Measurements from ENCODE around the gene CDC42SE2. TPM values are rescaled to one million over a fixed set of nuclear protein-coding genes. Genes with fewer than 3 reads are reported as not detected.
A peak's percentile ranks its signal among the peaks of the same experiment; 100 is the strongest.

The CDC42SE2 gene, protein sequence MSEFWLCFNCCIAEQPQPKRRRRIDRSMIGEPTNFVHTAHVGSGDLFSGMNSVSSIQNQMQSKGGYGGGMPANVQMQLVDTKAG
- 40.5 and 61.6 TPM in 2 replicates for total RNA-seq (2014; rRNA removed; shearing (Covaris generic); ENCODE audit: low replicate concordance)

DNA sequence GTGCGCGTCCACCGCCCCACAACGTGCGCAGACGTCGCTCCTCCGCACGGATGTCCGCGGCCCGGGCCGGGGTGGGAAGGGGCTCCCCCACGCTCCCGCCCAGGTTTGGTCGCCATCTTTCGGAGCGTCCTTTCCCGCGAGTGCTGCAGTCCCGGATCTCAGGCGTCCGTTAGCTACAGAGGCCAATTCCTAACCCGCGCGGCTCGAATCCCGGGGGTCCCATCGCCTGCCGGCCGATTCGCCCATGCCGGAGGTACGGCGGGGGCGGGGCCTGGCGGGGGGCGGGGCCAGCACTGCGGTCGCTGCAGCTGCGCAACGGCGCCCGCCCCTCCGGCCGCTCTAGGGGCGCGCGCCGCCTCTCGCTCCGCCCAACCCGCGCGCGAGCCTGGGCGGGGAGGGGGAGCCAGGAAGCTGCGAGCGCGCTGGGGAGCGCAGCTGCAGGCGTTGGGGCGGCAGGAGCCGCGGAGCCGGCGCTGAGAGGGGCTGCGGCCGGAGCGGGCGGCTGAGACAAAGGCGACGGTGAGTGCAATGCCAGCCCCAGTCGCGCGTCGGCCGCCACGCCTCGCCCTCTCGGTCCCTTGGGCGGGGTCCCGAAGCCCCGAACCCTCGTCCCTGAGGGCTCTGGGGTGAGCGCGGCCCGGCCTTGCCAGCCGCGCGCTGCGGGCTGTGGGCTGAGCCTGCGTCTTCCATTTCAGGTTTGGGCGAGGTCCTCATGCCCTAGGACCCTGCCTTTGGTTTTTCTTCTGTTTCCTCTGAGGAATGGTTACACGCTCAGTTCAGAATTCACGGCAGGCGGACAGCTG lies at the start of gene CDC42SE2:
CDC42SE2 (plus strand) TSS at position 406 of the 803 bp plus-strand sequence. CDS start 95,441 bp downstream, outside the sequence.
- in situ Hi-C loops (cut with HindIII; ENCODE audit: low pct_unique_long_range_greater_than_20kb, low sequenced_read_pairs): no loop called here
- DNase-seq (ENCODE audit: low read depth): peak; percentile 85

DNA sequence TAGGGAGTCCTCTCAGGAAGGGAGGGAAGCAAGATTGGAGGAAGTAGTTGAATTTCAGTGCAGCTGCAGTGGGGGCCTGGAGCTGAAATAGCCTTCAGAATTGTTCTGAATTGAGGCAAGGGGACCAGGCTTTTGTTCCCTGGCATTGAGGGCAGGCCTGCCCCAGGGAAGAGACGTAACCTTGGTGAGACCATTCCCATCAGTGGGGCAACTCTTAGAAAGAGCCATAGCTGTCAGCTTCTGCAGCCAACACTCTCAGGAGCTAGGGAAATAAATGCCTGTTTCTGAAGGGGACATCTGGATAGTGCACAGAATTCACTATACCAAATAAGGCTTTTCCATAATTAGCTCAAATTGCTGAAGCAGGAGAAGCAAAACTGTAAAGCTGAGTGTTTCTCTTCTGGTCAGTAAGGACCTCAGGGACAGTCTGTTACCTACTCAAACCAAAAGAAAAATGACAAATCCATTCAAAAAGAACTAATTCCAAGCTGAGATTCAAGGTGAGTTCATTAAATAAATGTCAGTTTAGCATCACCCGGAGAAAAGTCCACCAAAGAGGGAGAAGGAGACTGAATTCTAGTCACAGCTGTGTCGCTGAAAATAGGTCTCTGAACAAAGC lies 49.1 kb upstream of the CDC42SE2 start:
- in situ Hi-C loops (cut with HindIII; ENCODE audit: low pct_unique_long_range_greater_than_20kb, low sequenced_read_pairs): no loop called here
- DNase-seq (ENCODE audit: low read depth): no peak

DNA sequence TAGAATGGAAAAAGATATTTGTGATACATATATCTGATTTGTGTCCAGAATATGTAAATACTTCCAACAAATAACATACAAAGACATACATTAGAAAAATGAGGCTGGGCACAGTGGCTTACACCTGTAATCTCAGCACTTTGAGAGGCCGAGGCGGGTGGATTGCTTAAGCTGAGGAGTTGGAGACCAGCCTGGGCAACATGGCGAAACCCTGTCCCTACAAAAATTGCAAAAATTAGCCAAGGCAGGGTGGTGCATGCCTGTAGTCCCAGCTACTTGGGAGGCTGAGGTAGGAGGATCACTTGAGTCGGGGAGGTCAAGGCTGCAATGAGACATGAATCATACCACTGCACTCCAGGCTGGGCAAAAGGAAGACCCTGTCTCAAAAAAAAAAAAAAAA lies 46.1 kb upstream of the CDC42SE2 start:
- in situ Hi-C loops (cut with HindIII; ENCODE audit: low pct_unique_long_range_greater_than_20kb, low sequenced_read_pairs): no loop called here
- DNase-seq (ENCODE audit: low read depth): no peak

DNA sequence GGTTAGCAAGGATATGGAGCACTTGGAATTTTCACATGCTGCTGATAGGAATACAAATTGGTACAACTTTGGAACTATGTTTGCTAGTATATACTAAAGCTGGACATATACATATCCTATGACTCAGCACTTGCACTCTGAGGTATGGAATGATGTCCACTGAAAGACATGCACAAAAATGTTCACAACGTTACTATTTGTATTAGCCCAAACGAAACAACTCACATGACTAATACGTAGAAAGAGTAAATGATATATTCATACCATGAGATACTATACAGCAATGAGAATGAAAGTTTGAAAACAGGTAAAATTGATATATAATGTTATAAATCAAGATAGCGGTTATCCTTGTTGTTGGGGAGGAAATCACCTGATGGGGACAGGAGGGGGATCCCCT lies 45.5 kb upstream of the CDC42SE2 start:
- in situ Hi-C loops (cut with HindIII; ENCODE audit: low pct_unique_long_range_greater_than_20kb, low sequenced_read_pairs): no loop called here
- no peak for DNase-seq (ENCODE audit: low read depth)

DNA sequence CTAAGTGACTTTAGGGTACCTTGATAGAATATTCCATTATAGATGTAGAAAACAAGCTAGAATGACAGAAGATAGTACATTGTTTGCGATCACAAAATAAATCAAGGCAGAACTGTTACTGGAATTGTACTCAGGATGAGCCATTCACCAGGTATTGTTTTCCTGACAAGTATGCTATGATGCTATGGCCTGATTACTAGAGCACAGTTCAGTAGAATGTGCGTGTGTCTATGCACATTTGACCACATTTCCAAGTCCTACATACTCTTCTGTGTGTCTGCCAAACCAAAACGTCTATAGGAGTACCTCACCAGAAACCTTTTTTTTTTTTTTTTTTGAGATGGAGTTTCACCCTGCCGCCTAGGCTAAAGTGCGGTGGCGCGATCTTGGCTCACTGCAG lies 43.3 kb upstream of the CDC42SE2 start:
- DNase-seq (ENCODE audit: low read depth): no peak
- in situ Hi-C loops (cut with HindIII; ENCODE audit: low pct_unique_long_range_greater_than_20kb, low sequenced_read_pairs): no loop called here

DNA sequence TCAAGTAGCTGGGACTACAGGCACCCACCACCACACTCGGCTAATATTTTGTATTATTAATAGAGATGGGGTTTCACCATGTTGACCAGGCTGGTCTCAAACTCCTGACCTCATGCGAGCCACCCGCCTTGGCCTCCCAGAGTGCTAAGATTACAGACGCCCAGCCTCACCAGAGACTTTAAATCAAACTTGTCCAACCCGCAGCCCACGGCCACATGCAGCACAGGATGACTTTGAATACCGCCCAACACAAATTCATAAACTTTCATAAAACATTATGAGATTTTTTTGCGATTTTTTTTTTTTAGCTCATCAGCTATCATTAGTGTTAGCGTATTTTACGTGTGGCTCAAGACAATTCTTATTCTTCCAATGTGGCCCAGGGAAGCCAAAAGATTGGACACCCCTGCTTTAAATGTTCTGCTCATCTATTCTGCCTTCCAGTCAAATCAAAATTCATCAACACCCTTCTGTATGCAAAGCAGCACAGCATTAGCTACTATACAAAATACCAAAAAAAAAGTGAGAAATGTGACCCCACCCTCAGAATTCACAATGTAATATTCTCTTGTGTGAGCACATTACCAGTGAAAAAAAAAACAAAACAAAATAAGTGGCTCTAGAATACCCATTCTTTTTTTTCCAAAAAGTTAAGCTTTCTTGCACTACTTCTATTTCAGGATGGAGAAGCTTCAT lies 42.7 kb upstream of the CDC42SE2 start:
- in situ Hi-C loops (cut with HindIII; ENCODE audit: low pct_unique_long_range_greater_than_20kb, low sequenced_read_pairs): no loop called here
- DNase-seq (ENCODE audit: low read depth): no peak

DNA sequence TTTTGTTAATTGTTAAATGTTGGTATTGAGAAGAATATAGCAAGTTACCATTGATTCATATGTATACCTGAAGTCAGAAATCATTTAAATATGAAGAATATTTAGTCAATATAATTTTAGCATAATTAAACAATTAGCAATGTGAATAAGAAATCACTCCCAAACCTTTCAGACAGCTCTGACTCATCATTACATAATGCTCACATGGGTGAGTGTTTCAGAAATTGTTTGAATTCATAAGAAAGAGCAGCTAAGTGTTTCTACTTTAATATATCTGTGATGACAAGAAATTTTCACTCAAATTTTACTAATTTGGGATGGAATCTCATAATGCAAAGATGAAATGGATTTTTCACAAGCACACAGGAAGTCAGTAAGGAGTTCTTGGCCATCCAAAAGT lies 42.0 kb upstream of the CDC42SE2 start:
- in situ Hi-C loops (cut with HindIII; ENCODE audit: low pct_unique_long_range_greater_than_20kb, low sequenced_read_pairs): no loop called here
- DNase-seq (ENCODE audit: low read depth): no peak

DNA sequence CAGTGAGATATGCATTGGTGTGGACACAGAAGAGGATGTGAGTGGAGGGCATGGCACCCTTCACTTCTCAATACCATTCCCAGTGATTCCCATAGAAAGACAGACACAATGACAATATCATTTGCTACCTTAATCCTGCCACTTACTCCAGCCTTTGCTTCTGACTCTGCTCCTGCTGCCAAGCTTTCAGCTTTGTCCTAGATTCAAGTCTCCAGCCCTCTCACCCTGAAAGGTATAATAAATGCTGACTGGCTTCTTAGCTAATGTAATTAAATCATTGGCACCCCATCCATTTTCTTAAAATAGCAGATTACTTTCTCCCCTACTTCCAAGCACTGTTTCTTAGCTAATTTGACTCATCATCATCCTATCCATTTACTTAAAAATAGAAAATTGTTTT lies 41.1 kb upstream of the CDC42SE2 start:
- no peak for DNase-seq (ENCODE audit: low read depth)
- in situ Hi-C loops (cut with HindIII; ENCODE audit: low pct_unique_long_range_greater_than_20kb, low sequenced_read_pairs): no loop called here

DNA sequence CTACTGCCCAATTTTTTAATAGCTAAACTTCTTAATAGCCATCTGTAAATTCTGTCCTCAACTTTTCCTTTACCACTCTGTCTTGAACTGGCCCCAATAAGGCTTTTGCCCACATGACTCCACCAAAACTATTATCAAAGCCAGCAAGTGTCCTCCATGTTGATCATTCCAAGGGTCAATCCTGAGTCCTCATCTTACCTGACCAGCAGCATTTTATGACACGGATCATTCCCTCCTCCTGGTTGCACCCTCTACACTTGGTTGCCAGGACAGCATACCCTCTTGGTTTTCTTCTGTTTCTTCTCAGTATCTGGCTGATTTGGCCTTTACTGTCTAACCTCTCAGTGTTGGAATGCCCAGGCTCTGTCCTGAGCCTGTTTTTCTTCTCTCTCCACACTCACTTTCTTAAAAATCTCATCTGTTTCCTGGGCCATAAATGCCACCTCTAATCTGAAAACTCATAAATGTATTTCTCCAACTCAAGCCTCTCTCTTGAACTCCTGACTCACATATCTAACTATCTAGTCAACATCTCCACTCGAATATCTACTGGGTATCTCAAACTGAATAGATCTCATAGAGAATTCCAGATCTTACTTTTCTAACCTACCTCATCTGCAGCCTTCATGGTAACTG lies 40.0 kb upstream of the CDC42SE2 start:
- DNase-seq (ENCODE audit: low read depth): no peak
- in situ Hi-C loops (cut with HindIII; ENCODE audit: low pct_unique_long_range_greater_than_20kb, low sequenced_read_pairs): no loop called here

DNA sequence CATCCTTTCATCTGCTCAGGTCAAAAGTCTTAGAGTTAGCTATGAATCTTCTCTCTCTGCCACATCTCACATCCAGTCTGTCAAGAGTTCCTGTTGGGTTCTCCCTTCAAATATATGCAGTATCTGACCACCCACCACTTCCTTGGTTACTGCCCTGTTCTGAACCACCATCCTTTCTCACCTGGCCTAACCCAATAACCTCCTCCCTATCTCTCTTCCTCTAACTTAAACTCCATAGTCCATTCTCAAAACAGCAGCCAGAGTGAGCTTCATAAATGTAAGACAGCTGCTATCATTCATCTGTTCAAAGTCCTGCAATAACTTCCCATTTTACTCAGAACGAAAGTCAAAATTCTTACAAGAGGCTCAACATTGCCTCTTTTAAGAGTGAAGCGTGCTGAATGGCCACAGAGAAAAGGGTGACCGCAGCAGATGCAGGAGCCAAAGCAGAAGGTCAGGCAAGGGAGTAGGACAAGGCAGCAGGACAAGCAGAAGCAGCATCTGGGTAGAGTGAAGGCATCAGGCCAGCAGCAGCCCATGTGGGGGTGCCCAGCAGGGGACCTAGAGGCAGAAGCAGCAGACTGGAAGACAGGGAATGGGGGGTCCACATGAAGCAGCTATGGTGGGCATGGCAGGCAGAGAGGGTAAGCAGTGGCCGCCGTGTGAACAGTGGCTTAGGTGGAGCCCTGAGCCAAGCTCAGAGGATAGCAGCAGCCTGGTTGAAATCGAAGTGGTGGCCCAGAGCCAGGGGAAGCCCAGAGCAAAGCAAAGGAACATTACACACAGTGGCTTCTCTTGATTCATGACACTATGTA lies 39.3 kb upstream of the CDC42SE2 start:
- in situ Hi-C loops (cut with HindIII; ENCODE audit: low pct_unique_long_range_greater_than_20kb, low sequenced_read_pairs): no loop called here
- no peak for DNase-seq (ENCODE audit: low read depth)

DNA sequence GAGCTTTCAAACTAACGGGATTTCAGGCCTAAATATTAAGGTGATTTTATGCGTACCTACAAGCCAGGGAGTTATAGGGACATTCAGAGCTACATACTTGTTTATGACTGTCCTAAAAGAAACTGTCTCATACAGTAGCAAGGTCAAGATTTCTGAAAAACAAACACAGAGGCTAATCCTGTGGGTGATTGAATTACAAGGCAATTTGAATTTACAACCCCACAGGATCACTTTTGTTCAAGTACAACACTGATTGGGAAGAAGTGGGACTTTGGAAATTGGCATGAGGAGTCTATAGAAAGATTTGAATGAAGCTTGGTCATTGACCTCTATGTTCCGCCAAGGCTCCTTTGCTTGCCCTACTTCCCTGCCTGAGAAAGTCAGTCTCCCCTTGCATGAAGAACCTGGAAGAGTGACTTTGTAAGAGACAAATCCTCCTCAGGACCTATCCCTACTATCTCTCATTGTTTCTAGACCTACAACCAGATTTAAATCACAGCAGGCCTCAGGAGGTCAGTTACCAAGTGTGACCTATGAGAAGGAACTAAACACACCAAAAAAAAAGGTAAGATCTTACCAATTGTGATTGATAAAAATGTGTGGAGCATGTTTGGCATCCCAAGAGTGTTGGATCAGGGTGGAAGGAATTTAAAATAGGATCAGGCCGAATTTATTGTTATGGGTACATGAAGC lies 38.4 kb upstream of the CDC42SE2 start:
- in situ Hi-C loops (cut with HindIII; ENCODE audit: low pct_unique_long_range_greater_than_20kb, low sequenced_read_pairs): no loop called here

DNA sequence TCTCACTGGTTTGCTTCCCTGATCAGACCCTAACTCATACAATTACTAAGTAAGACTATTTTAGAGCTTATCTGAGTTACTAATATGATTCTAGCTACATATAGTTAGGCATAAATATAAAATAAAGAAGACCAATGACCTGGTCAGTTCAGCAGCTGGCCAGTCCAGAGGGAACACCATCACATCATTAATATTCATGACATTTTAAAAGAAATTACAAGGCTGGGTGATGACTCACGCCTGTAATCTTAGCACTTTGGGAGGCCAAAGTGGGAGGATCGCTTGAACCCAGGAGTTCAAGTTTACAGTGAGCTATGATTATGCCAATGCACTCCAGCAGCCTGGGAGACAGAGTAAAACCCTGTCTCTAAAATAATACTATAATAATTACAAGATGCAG lies 37.0 kb upstream of the CDC42SE2 start:
- in situ Hi-C loops (cut with HindIII; ENCODE audit: low pct_unique_long_range_greater_than_20kb, low sequenced_read_pairs): no loop called here
- no peak for DNase-seq (ENCODE audit: low read depth)

More for the DNA sequence above, 38.4 kb upstream of the CDC42SE2 start:
- no peak for DNase-seq (ENCODE audit: low read depth)

DNA sequence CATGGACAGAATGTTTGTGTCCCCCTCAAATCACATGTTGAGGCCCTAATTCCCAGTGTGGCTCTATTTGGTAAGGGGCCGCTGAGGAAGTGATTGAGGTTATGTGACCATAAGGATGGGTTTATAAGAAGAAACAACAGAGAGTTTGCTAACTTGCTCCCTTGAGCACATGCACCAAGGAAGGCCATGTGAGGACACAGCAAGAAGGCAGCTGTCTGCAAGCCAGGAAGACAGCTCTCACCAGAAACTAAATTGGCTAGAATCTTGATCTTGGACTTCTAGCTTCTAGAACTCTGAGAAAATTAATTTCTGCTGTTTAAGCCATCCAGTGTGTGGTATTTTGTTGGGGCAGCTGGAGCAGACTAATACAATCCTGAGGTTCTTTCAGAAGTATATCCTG lies 35.2 kb upstream of the CDC42SE2 start:
- no peak for DNase-seq (ENCODE audit: low read depth)
- in situ Hi-C loops (cut with HindIII; ENCODE audit: low pct_unique_long_range_greater_than_20kb, low sequenced_read_pairs): no loop called here

DNA sequence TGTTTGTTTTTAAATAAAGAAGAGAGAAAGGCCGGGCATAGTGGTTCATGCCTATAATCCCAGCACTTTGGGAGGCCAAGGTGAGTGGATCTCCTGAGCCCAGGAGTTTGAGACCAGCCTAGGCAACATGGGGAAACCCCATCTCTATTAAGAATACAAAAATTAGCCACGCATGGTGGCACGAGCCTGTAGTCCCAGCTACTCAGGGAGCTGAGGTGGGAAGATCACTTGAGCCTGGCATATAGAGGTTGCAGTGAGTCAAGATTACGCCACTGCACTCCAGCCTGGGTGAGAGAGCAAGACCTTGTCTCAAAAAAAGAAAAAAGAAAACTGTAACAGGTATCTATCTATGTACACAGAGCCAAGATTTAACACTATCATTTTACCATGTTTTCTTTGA lies 34.2 kb upstream of the CDC42SE2 start:
- DNase-seq (ENCODE audit: low read depth): no peak
- in situ Hi-C loops (cut with HindIII; ENCODE audit: low pct_unique_long_range_greater_than_20kb, low sequenced_read_pairs): no loop called here

DNA sequence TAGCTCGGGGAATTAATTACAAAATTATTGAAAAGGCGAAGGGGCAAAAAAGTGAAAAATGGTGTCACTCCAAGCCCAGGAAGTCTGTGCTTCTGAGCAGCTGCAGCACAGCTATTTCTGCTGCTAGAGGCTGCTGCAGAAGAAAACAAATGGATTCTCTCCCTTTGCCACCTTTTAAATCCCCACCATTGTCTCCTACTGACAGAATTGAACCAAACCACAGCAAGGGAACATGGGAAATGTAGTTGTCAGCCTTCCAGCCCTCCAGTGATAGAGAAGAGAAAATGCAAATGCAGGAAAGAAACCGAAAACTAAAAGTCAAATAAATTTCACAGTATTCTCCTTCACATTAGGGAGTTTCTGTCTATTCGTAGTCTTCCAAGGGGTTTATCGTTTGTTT lies 33.4 kb upstream of the CDC42SE2 start:
- no peak for DNase-seq (ENCODE audit: low read depth)
- in situ Hi-C loops (cut with HindIII; ENCODE audit: low pct_unique_long_range_greater_than_20kb, low sequenced_read_pairs): no loop called here

DNA sequence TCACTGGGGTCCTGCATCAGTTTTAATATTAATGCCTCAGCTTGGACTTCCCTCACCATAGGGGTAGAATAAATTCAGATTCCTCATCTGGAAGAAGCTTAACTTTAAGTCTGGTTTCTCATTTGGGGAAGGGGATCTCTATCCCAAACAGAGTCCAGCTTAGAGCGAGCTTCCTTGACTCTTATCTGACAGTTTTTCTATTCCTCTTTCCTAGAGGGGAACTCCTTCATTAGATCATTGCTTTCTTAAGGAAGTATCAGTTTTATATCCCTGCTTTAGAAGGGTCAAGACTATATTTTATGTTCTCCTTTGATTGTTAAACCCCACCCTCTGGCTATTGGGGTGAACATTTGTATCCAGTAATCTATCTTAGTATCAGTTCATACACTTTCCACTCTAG lies 24.2 kb upstream of the CDC42SE2 start:
- in situ Hi-C loops (cut with HindIII; ENCODE audit: low pct_unique_long_range_greater_than_20kb, low sequenced_read_pairs): no loop called here
- DNase-seq (ENCODE audit: low read depth): no peak

DNA sequence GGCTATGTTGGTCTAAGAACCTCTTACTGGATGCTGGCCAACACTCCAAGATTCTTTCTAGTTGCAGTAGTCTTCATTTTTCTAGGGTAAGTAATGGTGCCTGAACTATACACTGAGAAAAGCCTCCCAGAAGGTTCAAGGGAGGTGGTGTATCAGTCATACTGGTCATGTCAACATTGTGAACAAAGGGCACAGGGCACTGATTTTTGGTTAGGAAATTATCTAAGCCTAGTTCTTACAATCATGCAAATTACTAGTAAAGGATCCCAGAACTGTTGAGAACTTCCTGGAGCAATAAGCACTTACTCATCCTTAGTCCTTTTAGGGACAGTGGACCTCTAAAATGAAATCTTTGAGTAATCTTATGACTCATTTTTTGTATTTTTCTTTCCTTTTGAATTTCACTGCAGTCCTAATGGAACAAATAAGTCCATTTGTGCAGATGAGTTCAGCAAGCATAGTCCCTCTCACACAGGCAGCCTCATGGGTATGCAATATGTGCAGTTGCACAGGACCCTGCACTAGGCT lies 21.1 kb upstream of the CDC42SE2 start:
- in situ Hi-C loops (cut with HindIII; ENCODE audit: low pct_unique_long_range_greater_than_20kb, low sequenced_read_pairs): no loop called here
- DNase-seq (ENCODE audit: low read depth): peak; percentile 77
